GM23248 (cell line): Measurements from ENCODE around the gene SULF2.

Source experiments
- EZH2 ChIP-seq: fragments of 200-600 bp; sonication (generic); IDR thresholded peaks from 2 replicates; pipeline ENCODE4 v1.6.1; 2018; ENCODE audit warnings: antibody characterized with exemption, mild to moderate bottlenecking; ENCODE audit not compliant: insufficient read depth, poor library complexity, severe bottlenecking
- EZH2phosphoT487 ChIP-seq: fragments of 200-600 bp; sonication (generic); IDR thresholded peaks from 2 replicates; pipeline ENCODE4 v1.6.1; 2018; ENCODE audit warnings: antibody characterized with exemption, moderate library complexity, mild to moderate bottlenecking, low read depth; ENCODE audit not compliant: insufficient read depth

- TF ChIP-seq EZH2 (no peak), EZH2phosphoT487 (no peak)
Measured at GRCh38 chr20:47618479-47618878, 166.8 kb downstream of the SULF2 start.
